Measurements from ENCODE around the gene CCDC9. TPM values are rescaled to one million over a fixed set of nuclear protein-coding genes. Genes with fewer than 3 reads are reported as not detected.
A peak's percentile ranks its signal among the peaks of the same experiment; 100 is the strongest.
"Not testable (repeated sequence)": the region's sequence is repeated elsewhere in the genome, so short reads cannot be mapped to it uniquely, and the experiment has no call there.

The CCDC9 gene
- total RNA-seq, 4 donors from 2014 or later = 20.9 to 27.5 (median 22.4) TPM

DNA sequence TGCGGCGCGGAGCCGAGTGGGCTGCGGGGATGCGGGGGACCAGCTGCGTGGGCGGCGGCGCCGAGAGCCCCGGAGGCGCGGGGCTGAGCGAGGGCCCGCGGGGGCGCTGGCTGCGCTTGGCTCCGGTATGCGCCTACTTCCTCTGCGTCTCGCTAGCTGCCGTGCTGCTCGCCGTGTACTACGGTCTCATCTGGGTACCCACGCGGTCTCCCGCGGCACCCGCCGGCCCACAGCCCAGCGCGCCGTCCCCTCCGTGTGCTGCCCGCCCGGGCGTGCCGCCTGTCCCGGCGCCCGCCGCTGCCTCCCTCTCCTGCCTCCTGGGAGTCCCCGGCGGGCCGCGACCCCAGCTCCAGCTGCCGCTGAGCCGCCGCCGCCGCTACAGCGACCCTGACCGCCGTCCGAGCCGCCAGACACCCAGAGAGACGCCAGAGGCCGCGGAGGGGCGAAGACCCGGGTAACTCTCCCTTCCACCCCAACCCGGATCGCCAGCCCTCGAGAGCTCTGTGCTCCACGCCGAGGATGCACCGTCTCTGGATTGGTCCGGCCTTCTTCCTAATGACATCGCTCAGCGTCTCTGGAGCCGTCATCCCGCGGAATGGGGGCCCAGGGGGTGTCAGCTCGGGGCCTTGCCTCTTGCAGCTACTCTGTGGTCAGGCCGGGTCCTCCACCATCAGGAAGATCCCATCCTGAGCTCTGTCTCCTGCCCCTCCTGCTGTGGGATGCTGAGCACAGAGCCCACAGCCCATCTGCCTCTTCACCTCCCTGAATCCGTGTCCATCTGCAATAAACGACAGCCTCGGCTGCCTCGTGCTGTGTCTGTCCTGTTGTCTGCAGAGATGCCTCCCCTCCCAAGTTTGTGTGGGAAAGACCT is 18.8 kb downstream of the CCDC9 start:
- Histone ChIP-seq H3K4me1 (peaks cover 0 to 32% (median 27%) of the 10 kb centered on the region in 4 donors), H3K4me3 (peak overlapping the region; percentile 28 to 81 (median 71)), H3K27me3 (no peaks in the 10 kb centered on the region), H3K36me3 (peaks cover 0 to 13% (median 4%) of the 10 kb centered on the region in 4 donors), H3K9me3 (no peaks in the 10 kb centered on the region), H3K27ac (peak overlapping the region; percentile 96 to 100 (median 99))
- TF ChIP-seq EP300 (IDR thresholded peaks at IDR 0.05; ENCODE audit: low read depth) = no peak
- no peak for TF ChIP-seq POLR2AphosphoS5 (IDR thresholded peaks at IDR 0.05)
- TF ChIP-seq POLR2A (IDR thresholded peaks at IDR 0.05) = no peak
- TF ChIP-seq, protein P1, sequence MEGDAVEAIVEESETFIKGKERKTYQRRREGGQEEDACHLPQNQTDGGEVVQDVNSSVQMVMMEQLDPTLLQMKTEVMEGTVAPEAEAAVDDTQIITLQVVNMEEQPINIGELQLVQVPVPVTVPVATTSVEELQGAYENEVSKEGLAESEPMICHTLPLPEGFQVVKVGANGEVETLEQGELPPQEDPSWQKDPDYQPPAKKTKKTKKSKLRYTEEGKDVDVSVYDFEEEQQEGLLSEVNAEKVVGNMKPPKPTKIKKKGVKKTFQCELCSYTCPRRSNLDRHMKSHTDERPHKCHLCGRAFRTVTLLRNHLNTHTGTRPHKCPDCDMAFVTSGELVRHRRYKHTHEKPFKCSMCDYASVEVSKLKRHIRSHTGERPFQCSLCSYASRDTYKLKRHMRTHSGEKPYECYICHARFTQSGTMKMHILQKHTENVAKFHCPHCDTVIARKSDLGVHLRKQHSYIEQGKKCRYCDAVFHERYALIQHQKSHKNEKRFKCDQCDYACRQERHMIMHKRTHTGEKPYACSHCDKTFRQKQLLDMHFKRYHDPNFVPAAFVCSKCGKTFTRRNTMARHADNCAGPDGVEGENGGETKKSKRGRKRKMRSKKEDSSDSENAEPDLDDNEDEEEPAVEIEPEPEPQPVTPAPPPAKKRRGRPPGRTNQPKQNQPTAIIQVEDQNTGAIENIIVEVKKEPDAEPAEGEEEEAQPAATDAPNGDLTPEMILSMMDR (IDR thresholded peaks at IDR 0.05) = no peak
- intact Hi-C loops (cut with DNase I; ENCODE audit: low total_unique reads) = no loop called here
- WGBS, 2 donors (ENCODE audit: low coverage in 1 of 2) = 19% methylated on average over 45 of the region's 82 CpGs; no CpG with 5 or more reads in 1 of the 2 donors
- in situ Hi-C loops (cut with MboI; ENCODE audit: low pct_ligation_motif_present in 1 of 4, low pct_unique_long_range_greater_than_20kb in 1 of 4, low sequenced_read_pairs in 3 of 4) = loop anchor here in 3 of 4 donors (25.0 kb wide), 3 partner anchors 112 to 437 kb away; partner anchors contain the start of genes EHD2 (in 2 of the 3) and MEIS3 (in 1 of the 3)
- DNase-seq = peak; percentile 36

DNA sequence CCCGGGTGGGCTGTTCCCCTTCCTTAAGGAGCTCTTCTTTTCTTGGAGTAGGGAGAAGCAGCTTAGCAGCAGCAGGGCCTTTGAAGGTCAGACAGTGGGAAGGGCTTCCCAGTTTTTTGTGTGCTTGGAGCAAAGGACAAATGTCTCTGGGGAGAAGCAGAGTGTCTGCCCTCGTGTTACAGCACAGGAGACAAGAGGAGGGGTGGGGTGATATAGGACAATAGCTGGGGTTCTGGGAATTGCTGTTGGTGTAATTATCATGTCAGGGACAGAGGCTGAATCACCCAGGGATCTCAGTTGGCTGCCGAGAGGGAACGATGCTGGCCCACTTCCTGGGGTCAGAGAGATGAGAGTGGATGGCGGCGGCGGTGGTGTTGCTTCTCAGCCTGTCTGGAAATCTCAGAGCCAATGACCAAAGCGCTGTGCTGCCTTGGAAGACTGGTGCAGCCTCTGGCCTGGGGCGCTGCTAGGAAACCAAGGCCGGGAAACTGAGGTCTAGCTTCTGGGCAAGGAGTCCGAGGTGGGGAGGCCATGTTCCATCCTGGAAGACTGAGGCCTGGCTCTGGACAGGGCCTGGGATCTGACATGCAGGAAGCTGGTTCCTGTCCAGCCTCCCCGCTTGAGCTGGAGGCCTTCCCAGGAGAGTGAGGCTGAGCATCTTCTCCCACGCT is 19.6 kb downstream of the CCDC9 start:
- H3K36me3 ChIP-seq = peaks cover 0 to 5% (median under 1%) of the 10 kb centered on the region in 4 donors
- no peaks in the 10 kb centered on the region for H3K27me3 ChIP-seq
- intact Hi-C loops (cut with DNase I; ENCODE audit: low total_unique reads) (no loop called here), in situ Hi-C loops (cut with MboI; ENCODE audit: low pct_ligation_motif_present in 1 of 4, low pct_unique_long_range_greater_than_20kb in 1 of 4, low sequenced_read_pairs in 3 of 4) (loop anchor here in 3 of 4 donors (25.0 kb wide), 3 partner anchors 111 to 436 kb away; partner anchors contain the start of genes EHD2 (in 2 of the 3) and MEIS3 (in 1 of the 3))
- no peaks in the 10 kb centered on the region for H3K9me3 ChIP-seq
- peaks cover 0 to 32% (median 27%) of the 10 kb centered on the region in 4 donors for H3K4me1 ChIP-seq
- TF ChIP-seq POLR2AphosphoS5 (IDR thresholded peaks at IDR 0.05) (peak in 1 of 3 donors; percentile 6), EP300 (IDR thresholded peaks at IDR 0.05; ENCODE audit: low read depth) (no peak)
- peak overlapping the region; percentile 96 to 100 (median 99) for H3K27ac ChIP-seq
- WGBS, 2 donors (ENCODE audit: low coverage in 1 of 2) = 62% methylated on average over 13 of the region's 13 CpGs; no CpG with 5 or more reads in 1 of the 2 donors
- H3K4me3 ChIP-seq = peak overlapping the region in 1 of 4 donors; percentile 70
- DNase-seq = no peak

DNA sequence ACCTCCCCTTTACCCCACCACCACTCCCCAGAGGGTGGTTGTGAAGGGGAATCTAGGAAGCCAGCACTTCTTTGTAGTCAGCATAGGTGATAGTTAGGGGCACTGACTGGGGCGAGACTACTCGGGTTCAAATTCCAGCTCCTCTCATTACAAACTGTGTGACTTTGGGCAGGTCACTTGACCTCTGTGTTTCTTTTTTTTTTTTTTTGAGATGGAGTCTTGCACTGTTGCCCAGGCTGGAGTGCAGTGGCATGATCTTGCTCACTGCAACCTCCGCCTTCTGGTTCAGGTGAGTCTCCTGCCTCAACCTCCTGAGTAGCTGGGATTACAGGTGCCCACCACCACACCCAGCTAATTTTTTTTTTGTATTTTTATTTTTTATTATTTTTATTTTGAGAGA is 20.2 kb downstream of the CCDC9 start:
- H3K27me3 ChIP-seq; H3K36me3 ChIP-seq; H3K9me3 ChIP-seq; intact Hi-C loops (cut with DNase I; ENCODE audit: low total_unique reads); H3K4me3 ChIP-seq; DNase-seq: not testable (repeated sequence)
- Histone ChIP-seq H3K27ac (peak overlapping the region; percentile 96 to 100 (median 99)), H3K4me1 (peaks cover 0 to 32% (median 27%) of the 10 kb centered on the region in 4 donors)
- WGBS, 2 donors (ENCODE audit: low coverage in 1 of 2) = 74 to 95% methylated on average over 3 of the region's 3 CpGs
- in situ Hi-C loops (cut with MboI; ENCODE audit: low pct_ligation_motif_present in 1 of 4, low pct_unique_long_range_greater_than_20kb in 1 of 4, low sequenced_read_pairs in 3 of 4) = loop anchor here in 3 of 4 donors (25.0 kb wide), 3 partner anchors 111 to 436 kb away; partner anchors contain the start of genes EHD2 (in 2 of the 3) and MEIS3 (in 1 of the 3)

DNA sequence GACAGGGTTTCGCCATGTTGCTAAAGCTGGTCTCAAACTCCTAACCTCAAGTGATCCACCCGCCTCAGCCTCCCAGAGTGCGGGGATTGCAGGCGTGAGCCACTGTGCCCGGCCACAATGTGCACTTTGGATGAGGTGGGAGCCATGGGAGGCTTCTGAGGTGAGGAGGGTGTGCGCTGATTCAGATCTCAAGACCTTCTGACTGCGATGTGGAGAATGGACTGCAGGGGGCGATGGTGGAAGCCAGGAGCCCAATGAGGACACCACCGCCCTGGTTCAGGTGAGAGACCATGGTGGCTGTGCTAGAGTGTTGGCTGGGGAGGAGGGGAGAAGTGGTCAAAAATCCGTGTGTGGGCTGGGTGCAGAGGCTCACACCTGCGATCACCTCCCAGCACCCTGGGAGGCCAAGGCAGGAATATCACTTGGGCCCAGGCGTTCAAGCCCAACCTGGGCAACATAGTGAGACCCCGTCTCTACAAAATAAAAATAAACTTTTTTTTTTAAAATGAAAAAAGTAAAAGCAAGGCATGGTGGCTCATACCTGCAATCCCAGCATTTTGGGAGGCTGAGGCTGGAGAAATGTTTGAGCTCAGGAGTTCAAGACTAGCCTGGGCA is 24.0 kb downstream of the CCDC9 start:
- no peaks in the 10 kb centered on the region for H3K27me3 ChIP-seq
- peak overlapping the region in 3 of 4 donors; percentile 56 to 81 (median 57) for H3K27ac ChIP-seq
- no peak for TF ChIP-seq EP300 (IDR thresholded peaks at IDR 0.05; ENCODE audit: low read depth)
- TF ChIP-seq, protein P1 (IDR thresholded peaks at IDR 0.05) = peak; percentile 30 to 50 (median 37)
- intact Hi-C loops (cut with DNase I; ENCODE audit: low total_unique reads) (no loop called here), in situ Hi-C loops (cut with MboI; ENCODE audit: low pct_ligation_motif_present in 1 of 4, low pct_unique_long_range_greater_than_20kb in 1 of 4, low sequenced_read_pairs in 3 of 4) (loop anchor here in 3 of 4 donors (25.0 kb wide), 3 partner anchors 107 to 432 kb away; partner anchors contain the start of genes EHD2 (in 2 of the 3) and MEIS3 (in 1 of the 3))
- no peaks in the 10 kb centered on the region for H3K36me3 ChIP-seq
- DNase-seq = peak; percentile 55
- WGBS, 2 donors (ENCODE audit: low coverage in 1 of 2) = 84 to 89% methylated on average over 3 to 13 of the region's 13 CpGs
- no peaks in the 10 kb centered on the region for H3K9me3 ChIP-seq
- H3K4me1 ChIP-seq = peaks cover 0 to 16% (median 14%) of the 10 kb centered on the region in 4 donors
- H3K4me3 ChIP-seq = no peak overlapping the region

Data from transverse colon (tissue), 4 donors.